ENCODE measurements around the gene RAB40B.

GRCh38 chr17:82640036-82640435, 58.5 kb downstream of the RAB40B start:
- no peak for TF ChIP-seq CTCF (conservative IDR thresholded peaks at IDR 0.05; ENCODE audit: low read length)
- TF ChIP-seq EZH2phosphoT487 (IDR thresholded peaks at IDR 0.05; ENCODE audit: borderline replicate concordance, low read depth, low read length): no peak

Measured in OCI-LY7 (cell line).